Osteoblast (primary cell): ENCODE results near the gene LAMTOR1. TPM values are rescaled to one million over a fixed set of nuclear protein-coding genes. Genes with fewer than 3 reads are reported as not detected.

Source experiments
- DNase-seq: peaks from one replicate; pipeline ENCODE4 v3.0.0; 2011; ENCODE audit warnings: low spot score, mixed read lengths; ENCODE audit not compliant: insufficient read length; ENCODE audit errors: missing footprints
- H2AFZ ChIP-seq: 2 replicates; pipeline ENCODE4 v1.6.0; 2011; ENCODE audit warnings: mild to moderate bottlenecking, low read length
- H3K27ac ChIP-seq: 2 replicates; pipeline ENCODE4 v1.5.1; 2011; ENCODE audit warnings: mild to moderate bottlenecking, low read depth, low read length, moderate library complexity
- H3K27me3 ChIP-seq: 2 replicates; pipeline ENCODE4 v1.6.0; 2012; ENCODE audit warnings: mild to moderate bottlenecking, control low read depth, inconsistent platforms, low read length, moderate library complexity; ENCODE audit not compliant: insufficient read depth
- H3K36me3 ChIP-seq: 2 replicates; pipeline ENCODE4 v1.5.1; 2011; ENCODE audit warnings: mild to moderate bottlenecking, low read length, control low read depth, moderate library complexity; ENCODE audit not compliant: insufficient read depth
- H3K4me1 ChIP-seq: 2 replicates; pipeline ENCODE4 v1.5.1; 2011; ENCODE audit warnings: mild to moderate bottlenecking, low read length, control low read depth, moderate library complexity; ENCODE audit not compliant: insufficient read depth
- H3K4me2 ChIP-seq: 2 replicates; pipeline ENCODE4 v1.6.0; 2011; ENCODE audit warnings: mild to moderate bottlenecking, low read length; ENCODE audit not compliant: insufficient read depth
- H3K4me3 ChIP-seq: fragments of 200-600 bp; sonication (generic); 3 replicates; pipeline ENCODE4 v1.5.1; 2012; ENCODE audit warnings: mild to moderate bottlenecking, low read length, inconsistent platforms; ENCODE audit not compliant: insufficient read depth
- H3K79me2 ChIP-seq: 2 replicates; pipeline ENCODE4 v1.6.0; 2012; ENCODE audit warnings: mild to moderate bottlenecking, low read length, control low read depth, inconsistent platforms; ENCODE audit not compliant: insufficient read depth
- H3K9me3 ChIP-seq: 2 replicates; pipeline ENCODE4 v1.5.1; 2011; ENCODE audit warnings: low read depth, low read length, control low read depth
- H4K20me1 ChIP-seq: 2 replicates; pipeline ENCODE4 v1.6.0; 2012; ENCODE audit warnings: mild to moderate bottlenecking, low read length, control low read depth; ENCODE audit not compliant: insufficient read depth
- CTCF ChIP-seq: IDR thresholded peaks from 2 replicates; pipeline ENCODE4 v1.5.1; 2011; ENCODE audit warnings: mild to moderate bottlenecking, low read depth, low read length, moderate library complexity; ENCODE audit errors: extremely low read depth
- total RNA-seq: library from RNA; depleted of rRNA; stranded (reverse); fragments of >200 nt; gene quantifications from 2 replicates; pipeline ENCODE4 v1.2.3, GENCODE V29; 2012

Gene LAMTOR1
- total RNA-seq, 1 donor: 131 TPM

- H3K4me3 ChIP-seq: peak overlapping the region; percentile 20
- H3K9me3 ChIP-seq: no peaks in the 10 kb centered on the region
- H3K79me2 ChIP-seq: no peaks in the 10 kb centered on the region
- peaks cover 49% of the 10 kb centered on the region for H3K4me1 ChIP-seq
- H4K20me1 ChIP-seq: no peaks in the 10 kb centered on the region
- no peak for TF ChIP-seq CTCF
- H3K27me3 ChIP-seq: no peaks in the 10 kb centered on the region
- DNase-seq: peak; percentile 91
- no peak overlapping the region for H2AFZ ChIP-seq
- peak overlapping the region; percentile 68 for H3K4me2 ChIP-seq
- H3K36me3 ChIP-seq: no peaks in the 10 kb centered on the region
- H3K27ac ChIP-seq: peak overlapping the region; percentile 94
Observed at GRCh38 chr11:72141066-72141465, 38.0 kb upstream of the LAMTOR1 start.

GRCh38 chr11:72140661-72141060 lies 37.6 kb upstream of the LAMTOR1 start:
- no peaks in the 10 kb centered on the region for H3K79me2 ChIP-seq
- H3K27me3 ChIP-seq: no peaks in the 10 kb centered on the region
- H3K36me3 ChIP-seq: no peaks in the 10 kb centered on the region
- H3K27ac ChIP-seq: peak overlapping the region; percentile 94
- H4K20me1 ChIP-seq: no peaks in the 10 kb centered on the region
- H2AFZ ChIP-seq: no peak overlapping the region
- no peaks in the 10 kb centered on the region for H3K9me3 ChIP-seq
- no peak for TF ChIP-seq CTCF
- DNase-seq: no peak
- H3K4me1 ChIP-seq: peaks cover 49% of the 10 kb centered on the region
- H3K4me3 ChIP-seq: no peak overlapping the region
- peak overlapping the region; percentile 46 for H3K4me2 ChIP-seq

GRCh38 chr11:72139500-72139899 lies 36.4 kb upstream of the LAMTOR1 start:
- no peaks in the 10 kb centered on the region for H3K27me3 ChIP-seq
- H2AFZ ChIP-seq: no peak overlapping the region
- peaks cover 40% of the 10 kb centered on the region for H3K4me1 ChIP-seq
- H3K9me3 ChIP-seq: no peaks in the 10 kb centered on the region
- H3K27ac ChIP-seq: peak overlapping the region; percentile 94
- no peak for DNase-seq
- H3K4me3 ChIP-seq: no peak overlapping the region
- H3K79me2 ChIP-seq: no peaks in the 10 kb centered on the region
- no peaks in the 10 kb centered on the region for H3K36me3 ChIP-seq
- no peak for TF ChIP-seq CTCF
- H3K4me2 ChIP-seq: no peak overlapping the region
- no peaks in the 10 kb centered on the region for H4K20me1 ChIP-seq

DNA sequence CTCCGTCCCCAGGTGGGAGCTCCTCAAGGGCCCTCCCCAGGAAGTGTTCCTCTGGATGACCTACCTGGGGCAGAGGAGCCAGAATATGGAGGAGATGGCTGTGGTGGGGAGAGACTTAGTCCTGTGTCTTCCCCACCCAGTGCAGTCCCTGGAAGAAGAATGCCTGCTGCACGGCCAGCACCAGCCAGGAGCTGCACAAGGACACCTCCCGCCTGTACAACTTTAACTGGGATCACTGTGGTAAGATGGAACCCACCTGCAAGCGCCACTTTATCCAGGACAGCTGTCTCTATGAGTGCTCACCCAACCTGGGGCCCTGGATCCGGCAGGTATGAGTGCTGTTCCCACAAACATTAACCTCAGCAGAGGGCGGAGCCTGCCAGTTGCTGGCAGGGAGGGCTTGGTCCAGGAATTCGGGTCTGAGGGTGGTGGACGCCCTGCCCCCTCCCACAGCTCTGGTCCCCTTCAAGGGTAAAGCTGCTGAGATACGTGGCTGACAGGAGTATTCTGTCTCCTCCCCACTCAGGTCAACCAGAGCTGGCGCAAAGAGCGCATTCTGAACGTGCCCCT lies 35.8 kb upstream of the LAMTOR1 start:
- Histone ChIP-seq H3K4me2 (no peak overlapping the region), H4K20me1 (no peaks in the 10 kb centered on the region), H3K79me2 (no peaks in the 10 kb centered on the region), H3K36me3 (no peaks in the 10 kb centered on the region), H3K9me3 (no peaks in the 10 kb centered on the region), H3K27ac (no peak overlapping the region), H3K27me3 (no peaks in the 10 kb centered on the region), H3K4me3 (no peak overlapping the region), H3K4me1 (peaks cover 34% of the 10 kb centered on the region), H2AFZ (no peak overlapping the region)
- no peak for TF ChIP-seq CTCF
- no peak for DNase-seq
